Gastrocnemius medialis (tissue), 4 donors: ENCODE measurements around the gene NUCB2.

Experiments
- CTCF ChIP-seq, 5 experiments: fragments of 450-650 bp in 3 of 5; fragments of 200-600 bp in 2 of 5; sonication (generic) in 2 of 5; IDR thresholded peaks in 4 of 5; conservative IDR thresholded peaks in 1 of 5; 1 replicate in 4 of 5; 2 replicates in 1 of 5; pipeline ENCODE4 v1.5.1; 2016 to 2019; ENCODE audit warnings: antibody characterized with exemption in 5 of 5, mild to moderate bottlenecking in 3 of 5, moderate library complexity in 3 of 5
- POLR2A ChIP-seq, 2 donors: fragments of 450-650 bp; IDR thresholded peaks; one replicate each; pipeline ENCODE4 v1.6.1; 2017; ENCODE audit warnings: antibody characterized with exemption in 2 of 2, mild to moderate bottlenecking in 2 of 2, moderate library complexity in 2 of 2

- TF ChIP-seq CTCF (IDR thresholded peaks at IDR 0.05 in 4 of 5, conservative IDR thresholded peaks at IDR 0.05 in 1 of 5) (no peak), POLR2A (IDR thresholded peaks at IDR 0.05) (no peak)
Observed at GRCh38 chr11:17277024-17277584, 565 bp downstream of the NUCB2 start.
